Endothelial cell of umbilical vein (primary cell): ENCODE measurements around the gene EVX2. TPM values are rescaled to one million over a fixed set of nuclear protein-coding genes. Genes with fewer than 3 reads are reported as not detected.

Source experiments
- BruUV-seq: library from RNA; stranded (reverse); fragments of 400-500 nt; replicated peaks from 2 replicates; lab custom pipeline; 2021; lab: Mats Ljungman, UMichigan
- CTCF ChIA-PET: fragments of 300-600, 350-600 bp; sonication (Branson Sonifier 250); formaldehyde crosslinking; loops from one replicate; lab custom pipeline; 2021; ENCODE audit warnings: antibody characterized with exemption, inconsistent platforms; lab: Charles Lee
- POLR2A ChIA-PET: fragments of 300-600, 350-600 bp; sonication (Branson Sonifier 250); formaldehyde crosslinking; loops from one replicate; lab custom pipeline; 2021; ENCODE audit warnings: antibody characterized with exemption, inconsistent platforms; lab: Charles Lee
- DNase-seq: peaks from one replicate; pipeline ENCODE4 v3.0.0-alpha.2; 2011; ENCODE audit warnings: low read depth, low spot score
- FAIRE-seq: peaks from 2 replicates; lab custom pipeline; 2011; peaks lifted over from hg19 to GRCh38; lab: Jason Lieb, UNC
- H2AFZ ChIP-seq: 2 replicates; pipeline ENCODE4 v1.6.0; 2012; ENCODE audit warnings: low read depth, low read length, control low read depth, inconsistent platforms
- H3K27ac ChIP-seq: 2 replicates; pipeline ENCODE4 v1.5.1; 2011; ENCODE audit warnings: low read depth, mild to moderate bottlenecking, control low read depth, low read length, moderate library complexity; ENCODE audit not compliant: insufficient read depth
- H3K27me3 ChIP-seq, 2 experiments: 2 replicates each; pipeline versions ENCODE4 v1.6.0 to v1.6.1; 2011; ENCODE audit warnings: low read length in 2 of 2, mixed read lengths in 1 of 2; ENCODE audit not compliant: control insufficient read depth in 2 of 2, insufficient read depth in 2 of 2
- H3K36me3 ChIP-seq, 2 experiments: 2 replicates in 1 of 2; 3 replicates in 1 of 2; pipeline ENCODE4 v1.5.1; 2011; ENCODE audit warnings: low read length in 2 of 2, mild to moderate bottlenecking in 1 of 2, moderate library complexity in 1 of 2; ENCODE audit not compliant: control insufficient read depth in 2 of 2, insufficient read depth in 2 of 2; ENCODE audit errors: extremely low read depth in 1 of 2
- H3K4me1 ChIP-seq: 3 replicates; pipeline ENCODE4 v1.5.1; 2011; ENCODE audit warnings: mild to moderate bottlenecking, low read length; ENCODE audit not compliant: control insufficient read depth, insufficient read depth; ENCODE audit errors: extremely low read depth
- H3K4me2 ChIP-seq: 2 replicates; pipeline ENCODE4 v1.6.1; 2011; ENCODE audit warnings: low read length, control low read depth, mixed read lengths; ENCODE audit not compliant: insufficient read depth
- H3K4me3 ChIP-seq, 3 experiments: fragments of 200-600 bp in 1 of 3; sonication (generic), shearing (Covaris generic) in 1 of 3; replicated peaks in 1 of 3; 2 replicates each; pipeline ENCODE4 v1.5.1; 2011 to 2016; ENCODE audit warnings: control low read depth in 3 of 3, low read length in 3 of 3, mild to moderate bottlenecking in 2 of 3, inconsistent platforms in 1 of 3, low read depth in 1 of 3, moderate library complexity in 1 of 3; ENCODE audit not compliant: insufficient read depth in 1 of 3
- H3K79me2 ChIP-seq: 2 replicates; pipeline ENCODE4 v1.6.0; 2012; ENCODE audit warnings: low read length, inconsistent platforms; ENCODE audit not compliant: control insufficient read depth, insufficient read depth
- H3K9ac ChIP-seq: replicated peaks from 2 replicates; pipeline ENCODE3; 2011; ENCODE audit warnings: low read length, control low read depth; ENCODE audit not compliant: insufficient read depth; ENCODE audit errors: extremely low read depth
- H3K9me1 ChIP-seq: replicated peaks from 3 replicates; pipeline ENCODE4 v1.6.0; 2011; ENCODE audit warnings: mild to moderate bottlenecking, low read length; ENCODE audit not compliant: control insufficient read depth, insufficient read depth; ENCODE audit errors: extremely low read depth
- H3K9me3 ChIP-seq: replicated peaks from 2 replicates; pipeline ENCODE4 v1.5.1; 2012; ENCODE audit warnings: low read length, inconsistent platforms; ENCODE audit not compliant: control insufficient read depth, insufficient read depth
- H4K20me1 ChIP-seq: replicated peaks from 2 replicates; pipeline ENCODE3; 2011; ENCODE audit warnings: mild to moderate bottlenecking, low read length; ENCODE audit not compliant: control insufficient read depth, insufficient read depth; ENCODE audit errors: extremely low read depth
- EZH2 ChIP-seq: IDR thresholded peaks from 2 replicates; pipeline ENCODE4 v1.6.1; 2012; ENCODE audit warnings: borderline replicate concordance, low read depth, mild to moderate bottlenecking, moderate library complexity, low read length, inconsistent platforms; ENCODE audit not compliant: severe bottlenecking
- FOS ChIP-seq: IDR thresholded peaks from 2 replicates; pipeline ENCODE4 v1.6.1; 2011; ENCODE audit warnings: mild to moderate bottlenecking, low read length, moderate library complexity, borderline replicate concordance; ENCODE audit not compliant: insufficient read depth
- GATA2 ChIP-seq: IDR thresholded peaks from 2 replicates; pipeline ENCODE4 v1.7.0; 2011; ENCODE audit warnings: low read depth, mild to moderate bottlenecking, moderate library complexity, mixed read lengths, low read length; ENCODE audit not compliant: insufficient read length, insufficient read depth
- JUN ChIP-seq: IDR thresholded peaks from 2 replicates; pipeline ENCODE4 v1.6.1; 2011; ENCODE audit warnings: borderline replicate concordance, low read depth; ENCODE audit not compliant: insufficient read length, insufficient read depth
- MYC ChIP-seq: IDR thresholded peaks from one replicate; pipeline ENCODE4 v1.6.1; 2011; ENCODE audit warnings: mild to moderate bottlenecking, low read depth, low read length
- POLR2A ChIP-seq: IDR thresholded peaks from 2 replicates; pipeline ENCODE4 v1.6.1; 2012; ENCODE audit warnings: low read depth, mild to moderate bottlenecking, control low read depth, low read length
- POLR2AphosphoS5 ChIP-seq: IDR thresholded peaks from 2 replicates; pipeline ENCODE4 v1.6.1; 2012; ENCODE audit warnings: low read depth, mild to moderate bottlenecking, control low read depth, low read length, moderate library complexity; ENCODE audit not compliant: insufficient read depth
- dilution Hi-C: fragments of 300-500 bp; cut with MboI; formaldehyde crosslinking; loops from one replicate; pipeline ENCODE4 v1.15.0; 2019; ENCODE audit warnings: low sequenced_read_pairs; ENCODE audit not compliant: extremely low pct_ligation_motif_present
- intact Hi-C: fragments of 100-400 bp; cut with micrococcal nuclease; formaldehyde crosslinking; loops from one replicate; pipeline ENCODE4 v1.10.0; 2022
- polyA plus RNA-seq, 4 experiments: library from polyadenylated mRNA; depleted of rRNA in 3 of 4; stranded (reverse) in 3 of 4; unstranded in 1 of 4; fragments of >200 nt; gene quantifications; 2 replicates each; pipeline versions ENCODE4 v1.2.1 to v1.2.3, GENCODE V29; 2011 to 2012; ENCODE audit warnings: missing spikeins in 1 of 4
- total RNA-seq: library from RNA; stranded (reverse); gene quantifications from 2 replicates; pipeline ENCODE4 v1.2.3, GENCODE V29; 2021
- TF ChIP-seq, protein P1 (sequence below), 2 donors: IDR thresholded peaks; 1 replicate in 1 of 2; 2 replicates in 1 of 2; pipeline ENCODE4 v1.5.1; 2011; ENCODE audit warnings: low read length in 2 of 2, mild to moderate bottlenecking in 2 of 2, moderate library complexity in 2 of 2, control low read depth in 1 of 2, inconsistent platforms in 1 of 2, low read depth in 1 of 2; ENCODE audit not compliant: insufficient read depth in 1 of 2; ENCODE audit errors: extremely low read depth in 1 of 2
- TF ChIP-seq, protein P2 (sequence below): IDR thresholded peaks from 2 replicates; pipeline ENCODE4 v1.6.1; 2011; ENCODE audit not compliant: insufficient read depth, insufficient read length

The EVX2 gene
- total and polyA plus RNA-seq, 2 donors (not counting 3 experiments of a cell fraction or from before 2014, with no cell fraction given): not detected

DNA sequence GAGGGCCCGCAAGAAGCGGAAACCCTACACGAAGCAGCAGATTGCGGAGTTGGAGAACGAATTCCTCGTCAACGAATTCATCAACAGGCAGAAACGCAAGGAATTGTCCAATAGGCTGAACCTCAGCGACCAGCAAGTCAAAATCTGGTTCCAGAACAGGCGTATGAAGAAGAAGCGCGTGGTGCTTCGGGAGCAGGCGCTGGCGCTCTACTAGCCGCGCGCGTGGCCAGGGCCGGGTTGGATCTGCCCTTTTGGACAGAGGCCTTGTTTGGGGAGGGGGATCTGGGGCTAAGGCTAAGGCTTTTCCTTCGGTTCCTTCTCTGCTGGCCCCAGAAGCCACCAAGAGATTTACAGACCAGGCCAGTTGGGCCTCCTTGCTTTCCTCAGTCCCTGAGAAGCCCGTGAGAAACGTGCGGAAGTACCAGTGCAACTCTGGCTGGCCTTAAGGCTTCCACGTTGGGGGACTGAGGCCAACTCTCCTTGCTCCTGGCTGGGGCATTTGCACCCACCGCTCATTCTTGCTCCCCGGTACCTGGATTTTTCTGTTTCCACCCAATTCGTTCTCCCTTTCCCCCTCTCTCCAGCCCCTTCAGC is 16.9 kb upstream of the EVX2 start:
- H3K27me3 ChIP-seq: peaks cover 94 to 99% of the 10 kb centered on the region in 2 experiments
- no peak overlapping the region for H3K27ac ChIP-seq
- H3K9me3 ChIP-seq: no peaks in the 10 kb centered on the region
- TF ChIP-seq POLR2AphosphoS5: no peak
- no peak for TF ChIP-seq JUN
- TF ChIP-seq, protein P1, sequence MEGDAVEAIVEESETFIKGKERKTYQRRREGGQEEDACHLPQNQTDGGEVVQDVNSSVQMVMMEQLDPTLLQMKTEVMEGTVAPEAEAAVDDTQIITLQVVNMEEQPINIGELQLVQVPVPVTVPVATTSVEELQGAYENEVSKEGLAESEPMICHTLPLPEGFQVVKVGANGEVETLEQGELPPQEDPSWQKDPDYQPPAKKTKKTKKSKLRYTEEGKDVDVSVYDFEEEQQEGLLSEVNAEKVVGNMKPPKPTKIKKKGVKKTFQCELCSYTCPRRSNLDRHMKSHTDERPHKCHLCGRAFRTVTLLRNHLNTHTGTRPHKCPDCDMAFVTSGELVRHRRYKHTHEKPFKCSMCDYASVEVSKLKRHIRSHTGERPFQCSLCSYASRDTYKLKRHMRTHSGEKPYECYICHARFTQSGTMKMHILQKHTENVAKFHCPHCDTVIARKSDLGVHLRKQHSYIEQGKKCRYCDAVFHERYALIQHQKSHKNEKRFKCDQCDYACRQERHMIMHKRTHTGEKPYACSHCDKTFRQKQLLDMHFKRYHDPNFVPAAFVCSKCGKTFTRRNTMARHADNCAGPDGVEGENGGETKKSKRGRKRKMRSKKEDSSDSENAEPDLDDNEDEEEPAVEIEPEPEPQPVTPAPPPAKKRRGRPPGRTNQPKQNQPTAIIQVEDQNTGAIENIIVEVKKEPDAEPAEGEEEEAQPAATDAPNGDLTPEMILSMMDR (IDR thresholded peaks at IDR 0.05; ENCODE audit: extremely low read depth in 1 of 2, insufficient read depth in 1 of 2, low read depth in 1 of 2, low read length in 2 of 2): no peak
- TF ChIP-seq EZH2: no peak
- no peak for TF ChIP-seq POLR2A
- no peak for TF ChIP-seq GATA2
- no peak for TF ChIP-seq MYC
- no peak for TF ChIP-seq FOS
- TF ChIP-seq, protein P2, sequence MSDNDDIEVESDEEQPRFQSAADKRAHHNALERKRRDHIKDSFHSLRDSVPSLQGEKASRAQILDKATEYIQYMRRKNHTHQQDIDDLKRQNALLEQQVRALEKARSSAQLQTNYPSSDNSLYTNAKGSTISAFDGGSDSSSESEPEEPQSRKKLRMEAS: no peak
- no TSS peak for BruUV-seq
- H3K4me2 ChIP-seq: no peak overlapping the region
- H3K36me3 ChIP-seq: no peaks in the 10 kb centered on the region
- peaks cover 3% of the 10 kb centered on the region for H4K20me1 ChIP-seq
- H3K4me3 ChIP-seq: no peak overlapping the region
- FAIRE-seq (no peak), DNase-seq (no peak)
- intact Hi-C loops: no loop called here
- ChIA-PET CTCF (no interaction called here), POLR2A (no interaction called here)
- no peaks in the 10 kb centered on the region for H3K79me2 ChIP-seq
- peaks cover 5% of the 10 kb centered on the region for H3K4me1 ChIP-seq
- no peaks in the 10 kb centered on the region for H3K9me1 ChIP-seq
- H3K9ac ChIP-seq: no peak overlapping the region
- dilution Hi-C loops: no loop called here
- H2AFZ ChIP-seq: no peak overlapping the region
